Activated CD4-positive, alpha-beta T cell treated with anti-CD3 and anti-CD28 coated beads for 48 hours (primary cell): Measurements from ENCODE around the gene STARD5.

Source experiments
- DNase-seq: peaks from one replicate; pipeline ENCODE4 v3.0.0-alpha.2; 2020

The STARD5 gene

GRCh38 chr15:81271761-81272644, 51.9 kb downstream of the STARD5 start:
- DNase-seq, result no peak

- DNase-seq, result no peak
Measured at GRCh38 chr15:81270781-81271491, 53.0 kb downstream of the STARD5 start.

DNA sequence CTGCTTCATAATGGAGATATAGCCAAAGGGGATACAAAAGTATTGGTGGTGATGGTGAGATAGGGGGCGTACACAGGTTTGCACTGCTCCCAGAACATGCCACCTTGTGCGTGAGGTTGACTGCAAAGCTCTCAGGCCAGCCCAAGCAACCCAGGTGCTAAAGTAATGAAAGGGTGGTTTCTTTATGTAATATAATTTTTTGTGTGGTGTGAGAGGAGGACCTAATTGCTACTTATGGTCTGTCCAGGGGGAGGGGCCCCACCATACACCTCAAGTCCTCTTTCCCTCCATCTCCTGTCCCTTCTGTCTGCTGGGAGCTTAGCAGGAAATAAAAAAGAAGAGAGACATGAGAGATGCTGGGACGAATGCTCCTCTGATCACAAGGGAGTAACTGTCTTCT, 53.8 kb downstream of the STARD5 start:
- no peak for DNase-seq

DNA sequence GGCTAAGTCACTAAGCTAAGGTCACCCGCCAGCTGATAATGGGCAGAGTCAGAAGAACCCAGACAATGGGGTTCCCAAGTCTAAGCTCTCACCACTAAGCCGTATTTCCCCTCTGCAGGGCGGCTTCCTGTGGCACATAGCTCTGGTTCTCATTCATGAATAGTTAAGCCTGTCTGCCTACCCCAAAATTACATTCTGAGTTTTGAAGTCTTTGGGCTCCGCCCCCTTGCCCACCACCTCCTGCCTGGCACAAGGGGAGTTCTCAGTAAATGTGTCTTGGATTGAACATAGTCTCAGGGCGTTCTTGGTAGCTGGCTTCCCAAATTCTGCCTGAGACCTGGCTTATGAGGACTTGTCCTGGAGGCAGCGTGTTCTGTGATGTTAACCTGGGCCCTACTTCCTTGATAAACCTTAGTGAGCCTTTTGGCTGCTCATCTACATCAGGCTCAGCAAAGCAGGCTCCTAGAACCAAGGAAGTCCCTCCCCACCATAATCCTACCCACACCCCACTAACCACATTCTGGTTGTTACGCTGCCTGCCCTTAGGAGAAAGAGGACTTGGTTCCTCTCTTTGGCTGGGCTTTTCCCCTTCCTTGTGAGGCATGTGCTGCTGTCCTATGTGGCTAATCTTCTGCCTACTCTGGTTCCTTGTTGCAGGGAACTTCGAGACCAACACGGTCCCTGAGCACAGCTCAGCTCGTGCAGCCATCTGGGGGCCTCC, 54.9 kb downstream of the STARD5 start:
- DNase-seq, result no peak

- no peak for DNase-seq
Measured at GRCh38 chr15:81268340-81268739, 55.6 kb downstream of the STARD5 start.

DNA sequence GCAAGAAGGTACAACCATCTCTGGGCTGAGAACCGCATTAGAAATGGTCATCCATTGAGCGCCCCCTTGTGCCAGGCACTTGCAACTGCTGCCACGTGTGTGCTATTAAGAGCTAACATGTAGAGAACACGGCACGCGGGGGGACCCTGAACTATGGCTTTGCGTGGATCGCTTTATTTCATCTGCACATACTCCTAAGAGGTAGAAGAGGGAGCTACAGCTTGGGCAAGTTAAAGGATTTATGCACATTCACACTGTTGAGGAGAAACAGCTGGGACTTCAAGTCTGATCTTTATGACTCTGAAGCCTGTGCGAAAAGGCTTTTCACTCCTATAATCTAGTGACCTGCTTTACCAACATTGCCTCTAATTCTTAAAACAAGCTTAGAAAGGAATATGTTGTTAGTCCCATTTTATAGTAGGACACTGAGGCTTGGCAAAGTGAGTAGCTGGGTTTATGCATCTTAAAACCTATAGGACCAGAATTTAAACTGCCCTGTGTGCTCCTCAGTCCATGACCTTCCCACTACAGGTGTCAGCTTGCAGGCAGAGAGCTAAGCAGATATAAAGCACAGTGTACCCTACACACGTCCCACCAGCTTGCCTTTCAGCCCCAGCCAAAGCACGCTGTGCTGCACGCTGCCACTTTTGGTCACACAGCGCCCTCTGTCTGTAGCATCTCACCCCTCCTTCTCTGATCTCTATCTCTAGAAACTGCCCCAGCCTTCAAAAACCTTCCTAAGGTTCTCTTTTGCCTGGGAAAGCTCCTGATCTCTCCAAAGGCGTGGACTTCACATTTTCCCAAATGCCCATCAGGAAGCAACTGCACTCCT, 57.8 kb downstream of the STARD5 start:
- DNase-seq, result peak; percentile 90

- DNase-seq, result no peak
Measured at GRCh38 chr15:81265256-81265943, 58.5 kb downstream of the STARD5 start.

DNA sequence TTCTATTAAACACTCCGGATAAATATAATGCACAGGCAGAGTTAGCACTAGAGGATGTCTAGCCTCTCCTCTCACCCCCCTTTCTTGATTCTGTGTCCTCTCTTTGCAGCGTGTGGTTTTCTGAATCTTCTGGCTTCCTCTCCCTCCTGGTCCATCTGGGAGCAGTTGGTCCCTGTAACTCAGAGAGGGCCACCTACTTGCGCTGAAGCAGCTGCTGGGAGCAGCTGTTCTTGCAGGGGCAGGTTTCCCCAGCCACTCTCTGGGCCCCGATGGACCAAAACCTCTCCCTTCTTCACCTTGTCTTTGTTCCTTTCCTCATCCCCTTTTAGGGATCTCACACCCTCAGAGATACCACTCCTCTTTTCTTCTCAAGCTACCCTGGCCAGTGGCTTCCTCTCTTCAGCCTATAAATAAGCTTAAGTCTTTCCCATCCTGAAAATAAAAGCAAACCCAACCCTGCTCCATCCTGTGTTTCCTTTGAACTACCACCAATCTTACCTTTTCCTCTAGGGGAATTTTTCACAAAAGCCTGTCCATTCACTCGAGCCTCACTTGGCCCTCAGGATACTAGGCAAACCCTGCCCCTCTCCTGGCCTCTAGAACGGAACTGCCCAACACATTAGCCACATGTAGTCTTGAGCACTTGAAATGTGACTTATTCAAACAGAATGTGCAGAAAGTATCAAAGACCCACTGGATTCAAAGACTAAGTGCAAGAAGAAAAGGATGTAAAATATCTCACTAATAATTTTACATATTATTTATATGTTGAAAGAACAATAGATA, 59.7 kb downstream of the STARD5 start:
- DNase-seq, result no peak

DNA sequence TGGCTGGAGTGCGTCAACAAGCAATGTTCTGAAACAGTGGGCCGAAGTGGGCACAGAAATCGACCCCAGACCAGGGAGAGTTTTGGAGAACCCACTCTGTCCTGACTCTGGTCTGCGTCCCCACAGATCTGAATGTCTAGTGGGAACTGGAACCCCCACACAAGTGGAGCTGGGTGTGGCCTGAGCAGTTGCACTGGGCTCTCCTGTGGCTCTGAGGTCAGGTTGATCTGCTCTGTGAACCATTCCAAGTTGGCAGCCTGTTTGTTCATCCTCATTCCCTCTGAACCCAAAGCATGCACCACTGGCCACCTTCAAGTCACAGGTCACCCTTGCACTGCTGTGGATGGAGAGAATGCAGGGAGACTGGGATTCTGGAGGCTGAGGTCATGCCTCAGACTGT, 60.5 kb downstream of the STARD5 start:
- DNase-seq, result no peak

GRCh38 chr15:81261172-81261811, 62.6 kb downstream of the STARD5 start:
- DNase-seq, result no peak

- no peak for DNase-seq
Measured at GRCh38 chr15:81259760-81260298, 64.1 kb downstream of the STARD5 start.
